ENCODE data around the gene SORCS2.

Gene SORCS2

DNA sequence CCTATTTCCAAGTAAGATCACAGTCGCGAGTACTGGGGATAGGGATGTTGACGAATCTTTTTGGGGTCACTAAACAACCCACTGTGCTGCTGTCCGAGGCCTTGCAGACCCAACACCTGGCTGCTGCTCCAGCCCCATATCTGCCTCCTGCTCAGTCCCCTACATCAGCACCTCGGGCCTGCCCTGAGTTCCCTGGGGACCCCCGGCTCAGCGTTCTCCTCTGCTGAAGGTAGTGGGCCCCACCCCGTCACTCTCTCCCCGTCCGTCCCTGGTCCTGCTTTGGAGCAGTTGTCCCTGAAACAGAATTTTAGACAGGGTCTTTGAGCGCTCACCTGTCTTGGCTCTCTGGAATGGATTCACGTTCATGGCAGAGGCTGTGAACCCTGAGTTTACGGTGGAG lies 444.8 kb downstream of the SORCS2 start:
- TF ChIP-seq ZNF791 (tag by site-specific recombination; IDR thresholded peaks at IDR 0.05) (no peak), TCF7L2 (IDR thresholded peaks at IDR 0.05; ENCODE audit: borderline replicate concordance, low read depth, low read length) (no peak), ZFP37 (tag by site-specific recombination; IDR thresholded peaks at IDR 0.05) (no peak), ZNF76 (tag by site-specific recombination; IDR thresholded peaks at IDR 0.05; ENCODE audit: borderline replicate concordance, low read depth) (no peak), ZNF621 (tag by site-specific recombination; IDR thresholded peaks at IDR 0.05) (no peak), SCRT1 (tag by site-specific recombination; IDR thresholded peaks at IDR 0.05; ENCODE audit: borderline replicate concordance) (no peak), ZNF202 (tag by site-specific recombination; IDR thresholded peaks at IDR 0.05; ENCODE audit: borderline replicate concordance) (no peak), SP7 (tag by site-specific recombination; IDR thresholded peaks at IDR 0.05) (no peak), SETDB1 (IDR thresholded peaks at IDR 0.05; ENCODE audit: insufficient read length, low read length) (no peak), ZNF660 (tag by site-specific recombination; IDR thresholded peaks at IDR 0.05) (no peak), ZNF350 (tag by site-specific recombination; IDR thresholded peaks at IDR 0.05) (no peak), FEZF1 (tag by site-specific recombination; IDR thresholded peaks at IDR 0.05) (no peak), ZNF560 (tag by site-specific recombination; IDR thresholded peaks at IDR 0.05; ENCODE audit: borderline replicate concordance) (no peak)
- TF ChIP-seq, protein P1, sequence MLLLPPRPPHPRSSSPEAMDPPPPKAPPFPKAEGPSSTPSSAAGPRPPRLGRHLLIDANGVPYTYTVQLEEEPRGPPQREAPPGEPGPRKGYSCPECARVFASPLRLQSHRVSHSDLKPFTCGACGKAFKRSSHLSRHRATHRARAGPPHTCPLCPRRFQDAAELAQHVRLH (tag by site-specific recombination; IDR thresholded peaks at IDR 0.05), result no peak
- TF ChIP-seq, protein P2, sequence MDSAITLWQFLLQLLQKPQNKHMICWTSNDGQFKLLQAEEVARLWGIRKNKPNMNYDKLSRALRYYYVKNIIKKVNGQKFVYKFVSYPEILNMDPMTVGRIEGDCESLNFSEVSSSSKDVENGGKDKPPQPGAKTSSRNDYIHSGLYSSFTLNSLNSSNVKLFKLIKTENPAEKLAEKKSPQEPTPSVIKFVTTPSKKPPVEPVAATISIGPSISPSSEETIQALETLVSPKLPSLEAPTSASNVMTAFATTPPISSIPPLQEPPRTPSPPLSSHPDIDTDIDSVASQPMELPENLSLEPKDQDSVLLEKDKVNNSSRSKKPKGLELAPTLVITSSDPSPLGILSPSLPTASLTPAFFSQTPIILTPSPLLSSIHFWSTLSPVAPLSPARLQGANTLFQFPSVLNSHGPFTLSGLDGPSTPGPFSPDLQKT (IDR thresholded peaks at IDR 0.05; ENCODE audit: borderline replicate concordance, low read depth, low read length), result no peak
- TF ChIP-seq, protein P3, sequence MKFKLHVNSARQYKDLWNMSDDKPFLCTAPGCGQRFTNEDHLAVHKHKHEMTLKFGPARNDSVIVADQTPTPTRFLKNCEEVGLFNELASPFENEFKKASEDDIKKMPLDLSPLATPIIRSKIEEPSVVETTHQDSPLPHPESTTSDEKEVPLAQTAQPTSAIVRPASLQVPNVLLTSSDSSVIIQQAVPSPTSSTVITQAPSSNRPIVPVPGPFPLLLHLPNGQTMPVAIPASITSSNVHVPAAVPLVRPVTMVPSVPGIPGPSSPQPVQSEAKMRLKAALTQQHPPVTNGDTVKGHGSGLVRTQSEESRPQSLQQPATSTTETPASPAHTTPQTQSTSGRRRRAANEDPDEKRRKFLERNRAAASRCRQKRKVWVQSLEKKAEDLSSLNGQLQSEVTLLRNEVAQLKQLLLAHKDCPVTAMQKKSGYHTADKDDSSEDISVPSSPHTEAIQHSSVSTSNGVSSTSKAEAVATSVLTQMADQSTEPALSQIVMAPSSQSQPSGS (tag by site-specific recombination; IDR thresholded peaks at IDR 0.05; ENCODE audit: low read depth), result no peak
- TF ChIP-seq, protein P4, sequence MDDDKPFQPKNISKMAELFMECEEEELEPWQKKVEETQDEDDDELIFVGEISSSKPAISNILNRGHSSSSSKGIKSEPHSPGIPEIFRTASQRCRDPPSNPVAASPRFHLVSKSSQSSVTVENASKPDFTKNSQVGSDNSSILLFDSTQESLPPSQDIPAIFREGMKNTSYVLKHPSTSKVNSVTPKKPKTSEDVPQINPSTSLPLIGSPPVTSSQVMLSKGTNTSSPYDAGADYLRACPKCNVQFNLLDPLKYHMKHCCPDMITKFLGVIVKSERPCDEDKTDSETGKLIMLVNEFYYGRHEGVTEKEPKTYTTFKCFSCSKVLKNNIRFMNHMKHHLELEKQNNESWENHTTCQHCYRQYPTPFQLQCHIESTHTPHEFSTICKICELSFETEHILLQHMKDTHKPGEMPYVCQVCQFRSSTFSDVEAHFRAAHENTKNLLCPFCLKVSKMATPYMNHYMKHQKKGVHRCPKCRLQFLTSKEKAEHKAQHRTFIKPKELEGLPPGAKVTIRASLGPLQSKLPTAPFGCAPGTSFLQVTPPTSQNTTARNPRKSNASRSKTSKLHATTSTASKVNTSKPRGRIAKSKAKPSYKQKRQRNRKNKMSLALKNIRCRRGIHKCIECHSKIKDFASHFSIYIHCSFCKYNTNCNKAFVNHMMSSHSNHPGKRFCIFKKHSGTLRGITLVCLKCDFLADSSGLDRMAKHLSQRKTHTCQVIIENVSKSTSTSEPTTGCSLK (tag by site-specific recombination; IDR thresholded peaks at IDR 0.05), result no peak
- TF ChIP-seq, protein P5, sequence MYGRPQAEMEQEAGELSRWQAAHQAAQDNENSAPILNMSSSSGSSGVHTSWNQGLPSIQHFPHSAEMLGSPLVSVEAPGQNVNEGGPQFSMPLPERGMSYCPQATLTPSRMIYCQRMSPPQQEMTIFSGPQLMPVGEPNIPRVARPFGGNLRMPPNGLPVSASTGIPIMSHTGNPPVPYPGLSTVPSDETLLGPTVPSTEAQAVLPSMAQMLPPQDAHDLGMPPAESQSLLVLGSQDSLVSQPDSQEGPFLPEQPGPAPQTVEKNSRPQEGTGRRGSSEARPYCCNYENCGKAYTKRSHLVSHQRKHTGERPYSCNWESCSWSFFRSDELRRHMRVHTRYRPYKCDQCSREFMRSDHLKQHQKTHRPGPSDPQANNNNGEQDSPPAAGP (tag by site-specific recombination; IDR thresholded peaks at IDR 0.05), result no peak
- TF ChIP-seq, protein P6, sequence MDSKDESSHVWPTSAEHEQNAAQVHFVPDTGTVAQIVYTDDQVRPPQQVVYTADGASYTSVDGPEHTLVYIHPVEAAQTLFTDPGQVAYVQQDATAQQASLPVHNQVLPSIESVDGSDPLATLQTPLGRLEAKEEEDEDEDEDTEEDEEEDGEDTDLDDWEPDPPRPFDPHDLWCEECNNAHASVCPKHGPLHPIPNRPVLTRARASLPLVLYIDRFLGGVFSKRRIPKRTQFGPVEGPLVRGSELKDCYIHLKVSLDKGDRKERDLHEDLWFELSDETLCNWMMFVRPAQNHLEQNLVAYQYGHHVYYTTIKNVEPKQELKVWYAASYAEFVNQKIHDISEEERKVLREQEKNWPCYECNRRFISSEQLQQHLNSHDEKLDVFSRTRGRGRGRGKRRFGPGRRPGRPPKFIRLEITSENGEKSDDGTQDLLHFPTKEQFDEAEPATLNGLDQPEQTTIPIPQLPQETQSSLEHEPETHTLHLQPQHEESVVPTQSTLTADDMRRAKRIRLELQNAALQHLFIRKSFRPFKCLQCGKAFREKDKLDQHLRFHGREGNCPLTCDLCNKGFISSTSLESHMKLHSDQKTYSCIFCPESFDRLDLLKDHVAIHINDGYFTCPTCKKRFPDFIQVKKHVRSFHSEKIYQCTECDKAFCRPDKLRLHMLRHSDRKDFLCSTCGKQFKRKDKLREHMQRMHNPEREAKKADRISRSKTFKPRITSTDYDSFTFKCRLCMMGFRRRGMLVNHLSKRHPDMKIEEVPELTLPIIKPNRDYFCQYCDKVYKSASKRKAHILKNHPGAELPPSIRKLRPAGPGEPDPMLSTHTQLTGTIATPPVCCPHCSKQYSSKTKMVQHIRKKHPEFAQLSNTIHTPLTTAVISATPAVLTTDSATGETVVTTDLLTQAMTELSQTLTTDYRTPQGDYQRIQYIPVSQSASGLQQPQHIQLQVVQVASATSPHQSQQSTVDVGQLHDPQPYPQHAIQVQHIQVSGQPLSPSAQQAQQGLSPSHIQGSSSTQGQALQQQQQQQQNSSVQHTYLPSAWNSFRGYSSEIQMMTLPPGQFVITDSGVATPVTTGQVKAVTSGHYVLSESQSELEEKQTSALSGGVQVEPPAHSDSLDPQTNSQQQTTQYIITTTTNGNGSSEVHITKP (tag by site-specific recombination; IDR thresholded peaks at IDR 0.05), result no peak
- ChIA-PET CTCF (no interaction called here), POLR2A (no interaction called here)
- Histone ChIP-seq H3K36me3 (ENCODE audit: control insufficient read depth in 2 of 2, insufficient read depth in 1 of 2, low read length in 2 of 2) (no peaks in the 10 kb centered on the region), H3K9me3 (ENCODE audit: control insufficient read depth, insufficient read depth, low read depth, low read length) (no peaks in the 10 kb centered on the region), H3K27ac (ENCODE audit: extremely low read depth, low read depth, low read length) (no peak overlapping the region), H3K4me1 (ENCODE audit: control insufficient read depth, insufficient read depth, low read length) (no peaks in the 10 kb centered on the region), H3K4me3 (ENCODE audit: low read depth, low read length) (no peak overlapping the region)

Measured in HEK293 (cell line).